ENCODE measurements around the gene UBN1.
A peak's percentile ranks its signal among the peaks of the same experiment; 100 is the strongest.
"Not testable (repeated sequence)": the region's sequence is repeated elsewhere in the genome, so short reads cannot be mapped to it uniquely, and the experiment has no call there.

The UBN1 gene

GRCh38 chr16:4884209-4884608, 36.9 kb downstream of the UBN1 start:
- DNase-seq (ENCODE audit: low read depth in 2 of 2), result no peak

GRCh38 chr16:4884972-4885874, 37.9 kb downstream of the UBN1 start:
- DNase-seq (ENCODE audit: low read depth in 2 of 2), result no peak

- no peak for DNase-seq (ENCODE audit: low read depth in 2 of 2)
Measured at GRCh38 chr16:4886151-4886550, 38.9 kb downstream of the UBN1 start.

- no peak for DNase-seq (ENCODE audit: low read depth in 2 of 2)
Measured at GRCh38 chr16:4888428-4889135, 41.3 kb downstream of the UBN1 start.

- no peak for DNase-seq (ENCODE audit: low read depth in 2 of 2)
Measured at GRCh38 chr16:4890026-4890425, 42.7 kb downstream of the UBN1 start.

DNA sequence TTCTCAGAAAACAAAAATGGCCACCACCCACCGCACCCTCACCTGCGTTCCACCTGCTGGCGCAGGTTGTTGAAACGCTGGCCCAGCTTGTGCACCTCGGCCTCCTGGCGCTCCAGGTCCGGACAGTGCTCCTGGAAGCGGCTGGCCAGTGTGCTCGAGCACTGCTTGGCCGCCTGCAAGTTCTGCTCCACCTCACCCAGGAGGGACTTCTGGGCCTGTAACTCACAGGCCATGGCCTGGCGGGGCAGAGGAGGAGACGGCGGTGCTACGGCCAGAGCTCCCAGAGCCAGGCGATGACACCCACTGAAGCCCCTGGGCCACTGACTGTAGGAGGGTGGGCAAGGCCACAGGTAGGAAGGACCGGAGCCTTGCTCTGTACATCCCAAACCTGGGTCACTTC, 43.4 kb downstream of the UBN1 start:
- no peak for DNase-seq (ENCODE audit: low read depth in 2 of 2)

DNA sequence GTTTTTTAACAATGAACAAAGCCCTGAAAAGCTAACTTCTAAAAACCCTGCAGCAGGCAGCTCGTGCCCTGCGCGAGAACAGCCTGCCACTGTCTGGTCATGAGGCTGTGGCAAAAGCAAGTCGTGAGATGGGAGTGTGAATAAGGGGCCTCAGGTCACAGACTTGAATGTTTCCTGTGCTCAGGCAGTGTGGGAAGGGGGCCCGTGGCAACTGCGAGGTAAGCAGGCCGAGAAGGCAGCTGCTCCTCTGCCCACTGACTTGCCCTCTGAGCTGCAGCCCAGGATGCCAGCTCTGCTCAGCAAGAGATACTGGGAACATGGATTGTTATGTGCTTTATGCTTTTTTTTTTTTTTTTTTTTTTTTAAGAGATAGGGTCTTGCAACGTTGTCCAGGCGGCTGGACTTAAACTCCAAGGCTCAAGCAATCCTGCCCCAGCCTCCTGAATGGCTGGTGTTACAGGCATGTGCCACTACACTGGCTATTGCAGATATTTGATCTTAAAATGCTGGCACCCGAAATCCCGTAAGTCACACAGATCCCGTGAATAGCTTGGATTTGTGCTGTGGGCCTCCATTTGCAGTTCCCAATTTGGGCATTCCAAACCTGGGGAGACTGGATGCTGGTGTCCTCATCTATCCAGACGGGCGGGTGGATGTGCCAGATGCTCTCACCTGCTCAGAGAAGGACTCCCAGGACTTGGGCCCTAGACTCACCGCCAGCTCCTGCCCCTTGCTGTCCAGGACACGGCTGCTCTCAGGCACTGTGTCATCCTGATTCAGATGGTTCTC, 44.0 kb downstream of the UBN1 start:
- DNase-seq (ENCODE audit: low read depth in 2 of 2), result no peak

GRCh38 chr16:4891886-4892216, 44.6 kb downstream of the UBN1 start:
- DNase-seq (ENCODE audit: low read depth in 2 of 2), result no peak

GRCh38 chr16:4892361-4893102, 45.3 kb downstream of the UBN1 start:
- peak in 1 of 2 experiments; percentile 12 for DNase-seq (ENCODE audit: low read depth in 2 of 2)

DNA sequence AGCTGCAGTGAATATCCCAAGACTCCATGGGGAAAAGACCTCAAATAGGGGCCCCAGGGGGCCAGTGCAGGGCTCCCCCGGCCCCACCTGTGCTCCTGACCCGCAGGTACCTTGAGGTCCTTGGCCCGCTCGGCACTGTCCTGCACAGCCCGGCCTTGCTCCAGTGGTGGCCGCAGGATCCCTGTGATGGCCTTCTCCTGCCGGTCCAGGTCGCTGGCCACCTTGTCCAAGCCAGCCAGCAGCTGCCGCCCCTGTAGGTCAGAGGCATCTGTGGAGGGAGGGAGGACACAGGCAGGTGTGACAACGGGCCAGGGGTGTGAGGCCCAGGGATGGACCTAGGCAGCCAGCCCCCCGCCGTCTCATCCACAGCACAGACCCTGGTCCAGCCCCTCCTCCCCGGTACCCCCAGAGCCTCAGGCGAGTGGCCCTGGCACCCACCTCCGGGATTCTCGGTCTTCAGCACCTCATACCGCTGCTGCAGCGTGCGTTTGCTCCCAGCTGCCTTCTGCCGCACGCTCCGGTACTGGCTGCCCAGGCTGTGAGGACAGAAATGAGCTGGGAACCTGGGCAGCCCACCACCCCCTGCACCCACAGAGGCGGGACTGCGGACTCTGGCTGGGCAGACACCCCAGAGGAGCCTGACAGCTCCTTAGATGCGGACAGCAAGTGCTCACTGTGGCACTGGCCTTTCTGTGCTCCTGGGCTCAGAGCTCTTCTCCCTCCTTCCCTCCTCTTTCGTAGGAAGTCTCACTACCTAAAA, 46.0 kb downstream of the UBN1 start:
- DNase-seq (ENCODE audit: low read depth in 2 of 2), result no peak

DNA sequence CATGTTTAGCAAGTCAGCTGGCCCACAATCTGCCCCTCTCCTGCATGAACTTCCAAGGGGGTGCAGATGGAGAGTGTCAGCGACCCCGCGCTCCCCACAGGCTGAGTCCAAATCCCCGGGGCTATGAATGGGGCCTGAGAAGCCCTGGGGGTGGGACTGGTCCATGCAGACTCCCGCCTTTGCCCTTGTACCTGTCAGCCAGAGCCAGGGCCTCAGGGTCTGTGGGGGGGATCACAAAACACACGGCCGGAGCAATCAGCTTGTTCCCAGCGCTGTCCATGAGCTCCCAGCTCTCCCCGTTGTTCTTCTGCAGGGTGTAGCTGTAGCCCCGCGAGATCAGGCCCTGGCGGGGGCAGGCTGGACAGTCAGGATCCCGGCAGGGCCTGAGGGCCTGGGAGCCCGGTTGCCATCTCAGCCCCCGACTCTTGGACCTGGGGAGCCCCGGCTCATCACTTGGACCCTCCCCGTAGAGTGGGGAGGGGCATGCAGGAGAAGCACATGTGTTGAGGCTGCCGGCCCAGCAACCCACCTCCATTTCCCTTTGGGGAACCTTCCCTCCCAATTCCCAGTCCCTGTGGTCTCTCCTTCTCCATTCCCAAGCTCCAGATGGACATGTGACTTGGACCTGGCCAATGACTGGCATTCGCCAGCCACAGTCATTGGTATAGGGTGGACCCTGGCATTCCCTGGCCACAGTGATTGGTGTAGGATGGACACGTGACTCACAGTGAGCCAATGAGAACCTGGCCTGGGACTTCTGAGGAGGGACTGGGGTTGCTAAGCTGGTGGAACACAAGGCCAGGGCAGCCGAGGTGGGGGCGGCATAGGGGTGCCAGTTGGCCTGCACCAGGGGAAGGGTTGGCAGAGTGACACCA, 47.2 kb downstream of the UBN1 start:
- no peak for DNase-seq (ENCODE audit: low read depth in 2 of 2)

DNA sequence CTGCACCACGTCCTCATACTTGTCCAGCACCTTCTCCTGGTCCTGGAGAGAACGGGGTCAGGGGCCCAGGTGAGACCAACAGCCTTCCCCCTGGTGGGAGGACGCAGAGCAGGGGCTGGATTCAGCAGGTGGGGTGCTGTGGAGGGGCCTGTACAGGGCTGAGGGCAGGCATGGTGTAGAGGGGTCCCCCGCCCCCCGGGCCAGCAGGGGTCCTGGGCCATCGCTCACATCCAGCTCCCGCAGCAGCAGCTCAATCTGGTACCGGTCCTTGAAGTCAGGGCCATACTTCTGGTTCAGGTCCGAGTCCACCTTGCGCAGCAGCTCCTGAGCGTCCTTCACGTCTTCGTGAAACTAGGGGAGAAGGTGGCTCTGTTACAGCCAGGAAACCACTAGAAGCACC, 48.1 kb downstream of the UBN1 start:
- no peak for DNase-seq (ENCODE audit: low read depth in 2 of 2)

DNA sequence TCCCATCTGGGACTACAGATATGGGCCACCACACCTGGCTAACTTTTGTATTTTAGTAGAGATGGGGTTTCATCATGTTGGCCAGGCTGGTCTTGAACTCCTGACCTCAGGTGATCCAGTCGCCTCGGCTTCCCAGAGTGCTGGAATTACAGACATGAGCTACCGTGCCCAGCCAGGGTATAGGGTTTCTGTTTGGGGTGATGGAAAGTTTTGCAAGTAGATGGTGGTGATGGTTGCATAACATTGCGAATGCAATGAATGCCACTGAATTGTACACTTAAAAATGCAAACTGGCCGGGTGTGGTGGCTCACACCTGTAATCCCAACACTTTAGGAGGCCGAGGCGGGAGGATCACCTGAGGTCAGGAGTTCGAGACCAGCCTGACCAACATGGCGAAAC, 49.5 kb downstream of the UBN1 start:
- DNase-seq (ENCODE audit: low read depth in 2 of 2), result not testable (repeated sequence)

DNA sequence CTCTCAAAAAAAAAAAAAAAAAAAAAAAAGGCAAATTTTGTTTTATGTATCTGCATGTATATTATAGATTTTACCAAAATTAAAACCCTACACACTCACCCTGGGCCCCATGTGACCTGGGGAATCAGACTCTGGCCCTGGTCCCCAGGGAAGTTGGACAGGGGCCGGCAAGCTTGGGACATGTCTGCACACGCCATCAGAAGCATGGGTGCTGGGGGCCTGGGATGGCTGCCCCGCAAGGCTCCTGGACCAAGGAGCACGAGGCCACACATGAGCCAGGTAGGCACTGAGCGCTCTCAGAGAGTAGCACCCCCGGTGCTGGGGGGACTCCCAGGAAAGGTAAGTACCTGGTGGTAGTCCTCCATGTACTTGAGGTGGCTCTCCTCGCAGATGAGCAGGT, 50.0 kb downstream of the UBN1 start:
- no peak for DNase-seq (ENCODE audit: low read depth in 2 of 2)

DNA sequence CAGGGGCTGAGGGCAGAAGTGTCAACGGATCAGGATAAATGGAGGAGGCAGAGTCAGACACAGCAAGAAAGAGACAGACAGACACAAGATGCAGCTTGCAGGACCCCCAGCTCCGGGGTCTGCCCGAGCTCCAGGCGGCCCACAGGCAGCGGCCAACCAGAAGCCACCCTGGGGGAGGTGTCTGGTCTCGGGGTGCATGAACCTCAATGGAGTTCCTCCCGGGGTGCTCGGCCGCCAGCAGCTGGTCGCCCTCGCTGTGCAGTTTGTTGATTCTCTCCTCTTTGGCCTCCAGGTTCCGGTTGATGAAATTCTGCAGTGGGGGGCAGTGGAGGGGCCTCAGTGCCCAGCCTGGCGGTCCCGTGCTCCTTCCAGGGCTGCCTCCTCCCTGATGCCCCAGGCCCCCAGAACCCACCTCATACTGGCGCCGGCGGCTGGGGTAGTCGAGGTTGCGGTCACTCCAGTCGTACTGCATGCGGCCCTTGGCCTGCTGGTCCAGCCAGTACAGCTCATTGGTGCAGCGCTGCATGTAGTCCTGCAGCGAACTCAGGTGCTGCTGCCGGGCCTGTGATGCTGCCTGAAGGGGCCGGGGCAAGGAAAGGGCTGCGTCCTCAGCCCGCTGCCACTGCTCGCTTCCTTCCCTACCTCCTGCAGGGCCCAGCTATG, 51.7 kb downstream of the UBN1 start:
- DNase-seq (ENCODE audit: low read depth in 2 of 2), result no peak

GRCh38 chr16:4899474-4899846, 52.2 kb downstream of the UBN1 start:
- DNase-seq (ENCODE audit: low read depth in 2 of 2), result no peak

- no peak for DNase-seq (ENCODE audit: low read depth in 2 of 2)
Measured at GRCh38 chr16:4900036-4900435, 52.8 kb downstream of the UBN1 start.

GRCh38 chr16:4900750-4901149, 53.5 kb downstream of the UBN1 start:
- no peak for DNase-seq (ENCODE audit: low read depth in 2 of 2)

DNA sequence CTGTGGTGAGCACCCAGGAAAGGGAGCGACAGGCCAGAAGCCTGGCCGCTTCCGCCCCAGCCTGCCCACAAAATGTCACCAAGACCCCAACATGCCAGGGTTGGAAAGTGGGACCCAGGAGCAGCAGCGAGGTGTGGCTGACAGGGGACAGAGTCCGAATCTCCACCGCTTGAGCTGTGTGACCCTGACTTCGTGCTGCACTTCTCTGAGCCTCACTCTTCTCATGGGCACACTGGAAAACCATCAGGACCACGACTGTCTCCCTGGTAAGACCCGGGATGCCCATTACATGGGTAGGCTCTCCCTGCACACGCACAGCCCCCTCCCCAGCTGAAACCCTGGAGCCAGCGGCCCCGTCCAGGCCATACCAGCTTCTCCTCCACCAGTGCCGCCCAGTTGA, 54.8 kb downstream of the UBN1 start:
- no peak for DNase-seq (ENCODE audit: low read depth in 2 of 2)
